Right atrium auricular region (tissue), 2 donors: Measurements from ENCODE around the gene TOMM20. TPM values are rescaled to one million over a fixed set of nuclear protein-coding genes. Genes with fewer than 3 reads are reported as not detected.

ENCODE experiments used
- DNase-seq: peaks from one replicate; pipeline ENCODE4 v3.0.0-alpha.2; 2019; ENCODE audit warnings: low spot score
- H3K27ac ChIP-seq, 2 donors: fragments of 200-600 bp; sonication (generic); 1 replicate in 1 of 2; 2 replicates in 1 of 2; pipeline ENCODE4 v1.5.1; 2016 to 2019
- H3K27me3 ChIP-seq, 2 donors: fragments of 200-600 bp; sonication (generic); one replicate each; pipeline versions ENCODE4 v1.5.1 to v1.6.0; 2017 to 2019
- H3K36me3 ChIP-seq: fragments of 200-600 bp; sonication (generic); one replicate; pipeline ENCODE4 v1.5.1; 2016
- H3K4me1 ChIP-seq, 2 donors: fragments of 200-600 bp; sonication (generic); one replicate each; pipeline versions ENCODE4 v1.5.1 to v1.6.0; 2017 to 2019
- H3K4me3 ChIP-seq, 2 donors: fragments of 200-600 bp; sonication (generic); 1 replicate in 1 of 2; 2 replicates in 1 of 2; pipeline ENCODE4 v1.5.1; 2017 to 2019; ENCODE audit warnings: mild to moderate bottlenecking in 1 of 2, moderate library complexity in 1 of 2
- H3K9me3 ChIP-seq, 2 donors: fragments of 200-600 bp; sonication (generic); one replicate each; pipeline ENCODE4 v1.5.1; 2019
- total RNA-seq, 2 donors: library from RNA; depleted of rRNA; stranded (reverse); fragments of >200 nt; gene quantifications; one replicate each; pipeline ENCODE4 v1.1.0, GENCODE V29; 2016
- TF ChIP-seq, protein P1 (sequence below), 2 donors: fragments of 200-600 bp; sonication (generic); IDR thresholded peaks; one replicate each; pipeline ENCODE4 v1.5.1; 2019; ENCODE audit warnings: antibody characterized with exemption in 2 of 2

TOMM20 gene
- total RNA-seq, 2 donors from 2014 or later: 70.2 to 83.5 TPM

DNA sequence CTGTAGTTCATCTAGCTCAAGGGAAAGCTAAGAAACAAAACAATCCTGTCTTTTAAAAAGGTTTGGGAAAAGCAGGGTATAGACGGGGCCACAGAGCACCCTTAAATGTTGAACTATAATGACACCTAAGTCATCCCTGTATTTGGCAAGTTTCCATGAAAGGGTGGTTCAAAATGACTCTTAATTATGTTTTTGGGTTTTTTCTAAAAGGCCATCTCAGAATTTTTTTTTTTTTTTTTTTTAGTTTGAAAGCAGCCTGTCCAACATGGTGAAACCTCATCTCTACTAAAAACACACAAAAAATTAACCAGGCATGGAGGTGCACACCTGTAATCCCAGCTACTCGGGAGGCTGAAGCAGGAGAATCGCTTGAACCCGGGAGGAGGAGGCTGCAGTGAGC is 22.2 kb downstream of the TOMM20 start:
- H3K36me3 ChIP-seq: peaks cover 36% of the 10 kb centered on the region

GRCh38 chr1:235105051-235106043 is 23.3 kb downstream of the TOMM20 start:
- peak; percentile 50 for DNase-seq
- no peaks in the 10 kb centered on the region for H3K9me3 ChIP-seq
- TF ChIP-seq, protein P1, sequence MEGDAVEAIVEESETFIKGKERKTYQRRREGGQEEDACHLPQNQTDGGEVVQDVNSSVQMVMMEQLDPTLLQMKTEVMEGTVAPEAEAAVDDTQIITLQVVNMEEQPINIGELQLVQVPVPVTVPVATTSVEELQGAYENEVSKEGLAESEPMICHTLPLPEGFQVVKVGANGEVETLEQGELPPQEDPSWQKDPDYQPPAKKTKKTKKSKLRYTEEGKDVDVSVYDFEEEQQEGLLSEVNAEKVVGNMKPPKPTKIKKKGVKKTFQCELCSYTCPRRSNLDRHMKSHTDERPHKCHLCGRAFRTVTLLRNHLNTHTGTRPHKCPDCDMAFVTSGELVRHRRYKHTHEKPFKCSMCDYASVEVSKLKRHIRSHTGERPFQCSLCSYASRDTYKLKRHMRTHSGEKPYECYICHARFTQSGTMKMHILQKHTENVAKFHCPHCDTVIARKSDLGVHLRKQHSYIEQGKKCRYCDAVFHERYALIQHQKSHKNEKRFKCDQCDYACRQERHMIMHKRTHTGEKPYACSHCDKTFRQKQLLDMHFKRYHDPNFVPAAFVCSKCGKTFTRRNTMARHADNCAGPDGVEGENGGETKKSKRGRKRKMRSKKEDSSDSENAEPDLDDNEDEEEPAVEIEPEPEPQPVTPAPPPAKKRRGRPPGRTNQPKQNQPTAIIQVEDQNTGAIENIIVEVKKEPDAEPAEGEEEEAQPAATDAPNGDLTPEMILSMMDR (IDR thresholded peaks at IDR 0.05): no peak
- no peaks in the 10 kb centered on the region for H3K4me1 ChIP-seq
- no peaks in the 10 kb centered on the region for H3K27me3 ChIP-seq
- H3K4me3 ChIP-seq: no peak overlapping the region
- H3K36me3 ChIP-seq: peaks cover 25% of the 10 kb centered on the region
- H3K27ac ChIP-seq: no peak overlapping the region

More for the DNA sequence above, 22.2 kb downstream of the TOMM20 start:
- no peaks in the 10 kb centered on the region for H3K4me1 ChIP-seq
- no peak for DNase-seq
- TF ChIP-seq, protein P1 (IDR thresholded peaks at IDR 0.05): no peak
- H3K9me3 ChIP-seq: no peaks in the 10 kb centered on the region
- H3K27me3 ChIP-seq: no peaks in the 10 kb centered on the region
- no peak overlapping the region for H3K27ac ChIP-seq
- no peak overlapping the region for H3K4me3 ChIP-seq

GRCh38 chr1:235102993-235103411 is 25.6 kb downstream of the TOMM20 start:
- H3K27me3 ChIP-seq: no peaks in the 10 kb centered on the region
- TF ChIP-seq, protein P1 (IDR thresholded peaks at IDR 0.05): no peak
- H3K36me3 ChIP-seq: peaks cover 2% of the 10 kb centered on the region
- H3K27ac ChIP-seq: no peak overlapping the region
- DNase-seq: no peak
- H3K9me3 ChIP-seq: no peaks in the 10 kb centered on the region
- no peaks in the 10 kb centered on the region for H3K4me1 ChIP-seq
- H3K4me3 ChIP-seq: no peak overlapping the region

GRCh38 chr1:235102259-235102582 is 26.4 kb downstream of the TOMM20 start:
- no peaks in the 10 kb centered on the region for H3K4me1 ChIP-seq
- TF ChIP-seq, protein P1 (IDR thresholded peaks at IDR 0.05): no peak
- no peak for DNase-seq
- no peaks in the 10 kb centered on the region for H3K36me3 ChIP-seq
- H3K4me3 ChIP-seq: no peak overlapping the region
- H3K27ac ChIP-seq: no peak overlapping the region
- H3K27me3 ChIP-seq: no peaks in the 10 kb centered on the region
- H3K9me3 ChIP-seq: no peaks in the 10 kb centered on the region

GRCh38 chr1:235101558-235102258 is 26.9 kb downstream of the TOMM20 start:
- Histone ChIP-seq H3K9me3 (no peaks in the 10 kb centered on the region), H3K4me1 (no peaks in the 10 kb centered on the region), H3K27me3 (no peaks in the 10 kb centered on the region), H3K36me3 (no peaks in the 10 kb centered on the region), H3K4me3 (no peak overlapping the region), H3K27ac (no peak overlapping the region)
- TF ChIP-seq, protein P1 (IDR thresholded peaks at IDR 0.05): no peak
- peak; percentile 30 for DNase-seq
